Muscle layer of colon (tissue), 2 donors: ENCODE results near the gene TSPAN11.

Source experiments
- H3K27ac ChIP-seq: one replicate; pipeline ENCODE4 v1.7.0; 2013; ENCODE audit warnings: low read depth, mild to moderate bottlenecking, low read length, moderate library complexity
- H3K27me3 ChIP-seq, 2 donors: one replicate each; pipeline ENCODE4 v1.7.0; 2013; ENCODE audit warnings: low read length in 2 of 2, mild to moderate bottlenecking in 2 of 2; ENCODE audit not compliant: insufficient read depth in 2 of 2, control insufficient read depth in 1 of 2
- H3K36me3 ChIP-seq: one replicate; pipeline ENCODE4 v1.7.0; 2013; ENCODE audit warnings: mild to moderate bottlenecking, low read length; ENCODE audit not compliant: insufficient read depth
- H3K4me1 ChIP-seq: one replicate; pipeline ENCODE4 v1.7.0; 2013; ENCODE audit warnings: mild to moderate bottlenecking, low read length; ENCODE audit not compliant: insufficient read depth
- H3K4me3 ChIP-seq, 2 donors: one replicate each; pipeline ENCODE4 v1.7.0; 2013; ENCODE audit warnings: low read length in 2 of 2, low read depth in 1 of 2, mild to moderate bottlenecking in 1 of 2, moderate library complexity in 1 of 2
- H3K9ac ChIP-seq: one replicate; pipeline ENCODE4 v1.7.0; 2013; ENCODE audit warnings: low read length
- H3K9me3 ChIP-seq: one replicate; pipeline ENCODE4 v1.7.0; 2013; ENCODE audit warnings: mild to moderate bottlenecking, low read length
- donor health status: abdominal sarcoma.
- donor health status: Adenocarcinoma of cecum.

The TSPAN11 gene

DNA sequence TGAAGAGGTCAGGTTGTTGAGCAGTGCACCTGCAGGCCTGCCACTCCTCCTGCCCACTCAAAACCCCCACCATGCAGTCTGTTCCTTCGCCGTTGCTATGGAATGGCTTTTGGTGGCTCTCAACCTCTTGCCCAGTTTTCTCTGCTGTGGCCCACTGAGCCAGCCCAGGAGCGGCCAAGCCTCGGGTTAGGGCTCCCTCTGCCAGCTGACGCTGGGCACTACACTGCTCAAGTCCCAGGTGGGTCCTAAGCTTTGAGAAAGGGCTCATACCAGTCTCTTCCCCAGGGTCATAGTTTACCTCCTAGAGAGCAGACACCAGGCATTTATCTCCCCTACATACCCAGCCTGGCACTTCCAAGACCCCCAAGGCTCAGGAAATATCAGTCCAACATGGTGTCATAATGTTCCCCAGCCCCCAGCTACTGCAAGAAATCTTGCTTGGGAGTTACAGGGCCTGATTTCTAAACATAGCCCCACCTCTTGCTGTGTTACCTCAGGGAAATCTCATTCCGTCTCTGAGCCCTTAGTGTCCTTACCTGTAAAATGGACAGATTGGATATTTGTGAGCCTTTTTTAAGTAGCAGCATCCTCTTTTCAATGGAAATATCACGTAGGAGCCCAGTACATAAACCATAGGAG lies 59.4 kb downstream of the TSPAN11 start:
- Histone ChIP-seq H3K4me3 (no peak overlapping the region), H3K9me3 (no peaks in the 10 kb centered on the region), H3K4me1 (no peaks in the 10 kb centered on the region), H3K9ac (no peak overlapping the region), H3K36me3 (no peaks in the 10 kb centered on the region), H3K27ac (no peak overlapping the region), H3K27me3 (no peaks in the 10 kb centered on the region)

DNA sequence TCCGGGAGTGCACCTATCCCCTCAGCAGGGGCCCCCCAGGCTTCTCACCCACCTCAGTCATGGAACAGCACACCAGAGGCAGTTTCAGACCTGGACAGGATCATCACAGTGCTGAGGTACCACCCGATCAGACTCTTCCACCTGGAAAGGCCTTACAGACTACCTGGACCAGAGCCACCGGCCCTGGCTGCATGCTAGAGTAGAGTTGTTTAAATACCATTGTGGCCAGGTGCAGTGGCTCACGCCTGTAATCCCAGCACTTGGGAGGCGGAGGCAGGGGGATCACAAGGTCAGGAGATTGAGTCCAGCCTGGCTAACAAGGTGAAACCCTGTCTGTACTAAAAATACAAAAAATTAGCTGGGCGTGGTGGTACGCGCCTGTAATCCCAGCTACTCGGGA lies 61.5 kb downstream of the TSPAN11 start:
- no peak overlapping the region for H3K9ac ChIP-seq
- no peaks in the 10 kb centered on the region for H3K36me3 ChIP-seq
- no peaks in the 10 kb centered on the region for H3K4me1 ChIP-seq

GRCh38 chr12:30988646-30989286 lies 62.2 kb downstream of the TSPAN11 start:
- Histone ChIP-seq H3K27ac (no peak overlapping the region), H3K9me3 (no peaks in the 10 kb centered on the region), H3K36me3 (no peaks in the 10 kb centered on the region), H3K9ac (no peak overlapping the region), H3K4me1 (no peaks in the 10 kb centered on the region), H3K27me3 (no peaks in the 10 kb centered on the region), H3K4me3 (no peak overlapping the region)

More for the DNA sequence above, 61.5 kb downstream of the TSPAN11 start:
- no peaks in the 10 kb centered on the region for H3K27me3 ChIP-seq
- H3K4me3 ChIP-seq: no peak overlapping the region
- no peaks in the 10 kb centered on the region for H3K9me3 ChIP-seq
- H3K27ac ChIP-seq: no peak overlapping the region

GRCh38 chr12:30989754-30990153 lies 63.2 kb downstream of the TSPAN11 start:
- Histone ChIP-seq H3K4me1 (no peaks in the 10 kb centered on the region), H3K27ac (no peak overlapping the region), H3K27me3 (no peaks in the 10 kb centered on the region), H3K9ac (no peak overlapping the region), H3K9me3 (no peaks in the 10 kb centered on the region), H3K36me3 (no peaks in the 10 kb centered on the region), H3K4me3 (no peak overlapping the region)

- Histone ChIP-seq H3K9me3 (no peaks in the 10 kb centered on the region), H3K27me3 (no peaks in the 10 kb centered on the region), H3K4me1 (no peaks in the 10 kb centered on the region), H3K36me3 (no peaks in the 10 kb centered on the region), H3K27ac (no peak overlapping the region), H3K9ac (no peak overlapping the region), H3K4me3 (no peak overlapping the region)
These were observed 63.8 kb downstream of the TSPAN11 start for GRCh38 chr12:30990316-30990715.

DNA sequence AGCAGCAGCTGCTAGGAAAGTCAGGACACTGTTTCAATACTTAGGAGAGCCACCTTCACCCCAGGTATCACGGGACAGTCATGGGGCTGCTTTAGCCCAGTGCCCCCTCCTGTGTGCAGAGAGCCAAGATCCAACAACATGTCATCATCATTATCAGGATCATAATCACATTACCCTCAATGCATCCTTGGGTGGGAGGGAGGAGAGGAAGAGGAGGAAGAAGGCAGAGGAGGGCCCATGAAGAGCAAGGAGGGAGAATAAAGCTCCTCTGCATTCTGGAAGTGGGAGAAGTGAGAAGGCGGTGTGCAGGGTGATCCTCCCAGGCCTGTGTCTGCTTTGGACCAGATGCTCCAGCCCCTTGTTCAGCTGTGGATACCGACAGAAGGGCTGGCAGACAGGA lies 64.2 kb downstream of the TSPAN11 start:
- no peaks in the 10 kb centered on the region for H3K9me3 ChIP-seq
- no peak overlapping the region for H3K4me3 ChIP-seq
- no peaks in the 10 kb centered on the region for H3K36me3 ChIP-seq
- no peaks in the 10 kb centered on the region for H3K27me3 ChIP-seq
- no peaks in the 10 kb centered on the region for H3K4me1 ChIP-seq
- H3K9ac ChIP-seq: no peak overlapping the region
- H3K27ac ChIP-seq: no peak overlapping the region

GRCh38 chr12:30991466-30991865 lies 64.9 kb downstream of the TSPAN11 start:
- H3K27me3 ChIP-seq: no peaks in the 10 kb centered on the region
- H3K27ac ChIP-seq: no peak overlapping the region
- H3K4me1 ChIP-seq: no peaks in the 10 kb centered on the region
- H3K36me3 ChIP-seq: no peaks in the 10 kb centered on the region
- no peaks in the 10 kb centered on the region for H3K9me3 ChIP-seq
- H3K4me3 ChIP-seq: no peak overlapping the region
- no peak overlapping the region for H3K9ac ChIP-seq

- no peaks in the 10 kb centered on the region for H3K27me3 ChIP-seq
- no peak overlapping the region for H3K4me3 ChIP-seq
- H3K9me3 ChIP-seq: no peaks in the 10 kb centered on the region
- no peaks in the 10 kb centered on the region for H3K4me1 ChIP-seq
- no peak overlapping the region for H3K9ac ChIP-seq
- H3K36me3 ChIP-seq: no peaks in the 10 kb centered on the region
- H3K27ac ChIP-seq: no peak overlapping the region
These were observed 65.8 kb downstream of the TSPAN11 start for GRCh38 chr12:30992381-30992780.

- no peaks in the 10 kb centered on the region for H3K9me3 ChIP-seq
- H3K27me3 ChIP-seq: no peaks in the 10 kb centered on the region
- no peaks in the 10 kb centered on the region for H3K36me3 ChIP-seq
- H3K4me1 ChIP-seq: no peaks in the 10 kb centered on the region
- H3K27ac ChIP-seq: no peak overlapping the region
- H3K9ac ChIP-seq: no peak overlapping the region
- no peak overlapping the region for H3K4me3 ChIP-seq
These were observed 67.2 kb downstream of the TSPAN11 start for GRCh38 chr12:30993766-30994165.

GRCh38 chr12:30994274-30994673 lies 67.7 kb downstream of the TSPAN11 start:
- Histone ChIP-seq H3K27me3 (no peaks in the 10 kb centered on the region), H3K36me3 (no peaks in the 10 kb centered on the region), H3K27ac (no peak overlapping the region), H3K4me1 (no peaks in the 10 kb centered on the region), H3K9ac (no peak overlapping the region), H3K9me3 (no peaks in the 10 kb centered on the region), H3K4me3 (no peak overlapping the region)

- Histone ChIP-seq H3K4me1 (no peaks in the 10 kb centered on the region), H3K9ac (no peak overlapping the region), H3K9me3 (no peaks in the 10 kb centered on the region), H3K27me3 (no peaks in the 10 kb centered on the region), H3K36me3 (no peaks in the 10 kb centered on the region), H3K27ac (no peak overlapping the region), H3K4me3 (no peak overlapping the region)
These were observed 69.7 kb downstream of the TSPAN11 start for GRCh38 chr12:30996255-30996654.

DNA sequence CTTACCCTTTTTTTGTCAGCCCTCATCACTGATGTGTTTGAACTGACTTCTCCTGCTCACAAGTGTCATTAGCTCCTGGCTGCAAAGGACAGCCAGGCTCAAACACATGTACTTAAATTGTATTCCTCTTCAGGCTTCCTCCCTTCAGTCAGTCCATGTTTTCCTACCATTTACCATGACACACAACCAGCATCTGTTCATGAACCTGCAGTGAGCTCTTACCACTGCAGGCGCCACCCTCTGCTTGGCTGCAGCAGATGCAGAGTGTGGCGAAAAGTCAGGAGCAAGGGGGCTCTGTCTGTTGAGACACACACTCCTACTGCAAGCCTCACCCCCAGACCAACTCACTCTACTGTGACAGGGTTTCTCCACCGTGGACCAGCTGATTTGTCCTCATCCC lies 70.2 kb downstream of the TSPAN11 start:
- H3K27ac ChIP-seq: no peak overlapping the region
- no peaks in the 10 kb centered on the region for H3K9me3 ChIP-seq
- no peaks in the 10 kb centered on the region for H3K27me3 ChIP-seq
- H3K9ac ChIP-seq: no peak overlapping the region
- no peaks in the 10 kb centered on the region for H3K4me1 ChIP-seq
- H3K4me3 ChIP-seq: no peak overlapping the region
- no peaks in the 10 kb centered on the region for H3K36me3 ChIP-seq
